Natural killer cell (primary cell): ENCODE results near the gene WAPL. TPM values are rescaled to one million over a fixed set of nuclear protein-coding genes. Genes with fewer than 3 reads are reported as not detected.

Experiments used
- ATAC-seq, 3 donors: fragments of 150-1000 bp in 2 of 3; fragments of 200-7000 bp in 1 of 3; cut with Tn5 transposase; 1 replicate in 1 of 3; 2 replicates in 2 of 3; pipeline ENCODE4 v1.10.0; 2021; ENCODE audit warnings: mild to moderate bottlenecking in 2 of 3, moderate library complexity in 2 of 3
- DNase-seq, 2 donors: peaks; one replicate each; pipeline versions ENCODE4 v3.0.0 to v3.0.0-alpha.2; 2013 to 2021; ENCODE audit warnings: mixed read lengths in 1 of 2
- H3K27ac ChIP-seq: one replicate; pipeline ENCODE4 v1.5.1; 2013; ENCODE audit warnings: mild to moderate bottlenecking, low read length
- H3K27me3 ChIP-seq: one replicate; pipeline ENCODE4 v1.6.1; 2013; ENCODE audit warnings: low read length; ENCODE audit not compliant: control insufficient read depth, insufficient read depth
- H3K36me3 ChIP-seq: one replicate; pipeline ENCODE4 v1.6.1; 2013; ENCODE audit warnings: low read length; ENCODE audit not compliant: control insufficient read depth, insufficient read depth
- H3K4me1 ChIP-seq: one replicate; pipeline ENCODE4 v1.6.1; 2013; ENCODE audit warnings: low read length; ENCODE audit not compliant: control insufficient read depth, insufficient read depth
- H3K4me3 ChIP-seq: one replicate; pipeline ENCODE4 v1.5.1; 2013; ENCODE audit warnings: low read length
- H3K9me3 ChIP-seq: one replicate; pipeline ENCODE4 v1.6.1; 2013; ENCODE audit warnings: low read length; ENCODE audit not compliant: control insufficient read depth, insufficient read depth
- H3K27ac Mint-ChIP-seq, 2 donors: one replicate each; pipeline ENCODE4 v1.8.0; 2022; ENCODE audit warnings: mild to moderate bottlenecking in 2 of 2, mixed read lengths in 2 of 2, moderate library complexity in 1 of 2
- H3K27me3 Mint-ChIP-seq, 2 donors: one replicate each; pipeline ENCODE4 v1.8.0; 2022; ENCODE audit warnings: low read depth in 2 of 2, mixed read lengths in 2 of 2
- H3K36me3 Mint-ChIP-seq: one replicate; pipeline ENCODE4 v1.8.0; 2022; ENCODE audit warnings: mixed read lengths
- H3K4me1 Mint-ChIP-seq, 2 donors: one replicate each; pipeline ENCODE4 v1.8.0; 2022; ENCODE audit warnings: mixed read lengths in 2 of 2
- H3K4me3 Mint-ChIP-seq: one replicate; pipeline ENCODE4 v1.8.0; 2022; ENCODE audit warnings: mild to moderate bottlenecking, moderate library complexity, mixed read lengths
- H3K9me3 Mint-ChIP-seq, 2 donors: one replicate each; pipeline ENCODE4 v1.8.0; 2022; ENCODE audit warnings: mixed read lengths in 2 of 2
- CTCF ChIP-seq: fragments of 200-600 bp; IDR thresholded peaks from one replicate; pipeline ENCODE4 v1.8.0; 2022; ENCODE audit warnings: antibody characterized with exemption
- WGBS: methylation state at CpG from one replicate; pipeline ENCODE4 v1.1.7; 2013; ENCODE audit warnings: missing lambda C conversion rate; ENCODE audit not compliant: insufficient coverage; 5-methylcytosine and 5-hydroxymethylcytosine counted together
- intact Hi-C: fragments of 100-400 bp; cut with micrococcal nuclease; formaldehyde crosslinking; loops from one replicate; pipeline ENCODE4 v1.14.2; 2022
- total RNA-seq, 4 donors: library from RNA; stranded (reverse); fragments of 120-200 nt in 1 of 4; gene quantifications; one replicate each; pipeline versions ENCODE4 v1.2.3 to v1.2.4, GENCODE V29; 2013 to 2022

WAPL gene
- total RNA-seq, 3 donors from 2014 or later (not counting 1 experiment from before 2014, with no cell fraction given): 41.1 to 51.4 (median 51.1) TPM

- Mint-ChIP-seq H3K4me3 (no peak overlapping the region), H3K27me3 (peaks cover 38 to 66% of the 10 kb centered on the region in 2 donors)
- TF ChIP-seq CTCF: no peak
Measured at GRCh38 chr10:86385806-86386205, 135.8 kb downstream of the WAPL start.

More at GRCh38 chr10:86385806-86386205, 135.8 kb downstream of the WAPL start:
- Histone ChIP-seq H3K36me3 (no peaks in the 10 kb centered on the region), H3K4me1 (peaks cover 11% of the 10 kb centered on the region), H3K27me3 (peaks cover 13% of the 10 kb centered on the region), H3K4me3 (no peak overlapping the region), H3K9me3 (no peaks in the 10 kb centered on the region), H3K27ac (no peak overlapping the region)
- no peak overlapping the region for H3K27ac Mint-ChIP-seq
- peaks cover 0 to 4% of the 10 kb centered on the region in 2 donors for H3K4me1 Mint-ChIP-seq
- no peaks in the 10 kb centered on the region for H3K36me3 Mint-ChIP-seq
- H3K9me3 Mint-ChIP-seq: no peaks in the 10 kb centered on the region
- DNase-seq (no peak), ATAC-seq (no peak)
- intact Hi-C loops: no loop called here
- WGBS: 93% methylated on average over 3 of the region's 3 CpGs

Other genes with a start within 250 kb of the WAPL start
- not detected for gene GRID1, start 155.0 kb downstream of the WAPL start, total RNA-seq
- not detected for gene OPN4, start 132.8 kb upstream of the WAPL start, total RNA-seq
- gene LDB3, start 146.7 kb upstream of the WAPL start, total RNA-seq: under 1 TPM in 2 of 3 donors, not detected in 1; 0.11 to 0.12 TPM
- gene BMPR1A, start 234.8 kb upstream of the WAPL start, total RNA-seq: 1 to 10 TPM; 5.5 to 8.1 (median 7.7) TPM